Caco-2 (cell line): Measurements from ENCODE around the gene IPO4. TPM values are rescaled to one million over a fixed set of nuclear protein-coding genes. Genes with fewer than 3 reads are reported as not detected.

ENCODE experiments used
- BruUV-seq: library from RNA; stranded (reverse); fragments of 400-500 nt; replicated peaks from 2 replicates; lab custom pipeline; 2021; lab: Mats Ljungman, UMichigan
- CTCF ChIA-PET: fragments of 300-600 bp; sonication (Branson Sonifier 250); formaldehyde crosslinking; loops from one replicate; lab custom pipeline; 2022; ENCODE audit warnings: antibody characterized with exemption; lab: Charles Lee
- POLR2A ChIA-PET: fragments of 300-600 bp; sonication (Branson Sonifier 250); formaldehyde crosslinking; loops from one replicate; lab custom pipeline; 2022; ENCODE audit warnings: antibody characterized with exemption; lab: Charles Lee
- DNase-seq, 2 experiments: peaks; one replicate each; pipeline versions ENCODE4 v3.0.0 to v3.0.0-alpha.2; 2020 to 2022
- H3K27me3 ChIP-seq: replicated peaks from 2 replicates; pipeline ENCODE4 v1.6.0; 2011; ENCODE audit warnings: low read length; ENCODE audit not compliant: control insufficient read depth, insufficient read depth
- H3K36me3 ChIP-seq: 2 replicates; pipeline ENCODE4 v1.5.1; 2011; ENCODE audit warnings: low read length; ENCODE audit not compliant: control insufficient read depth, insufficient read depth
- H3K4me1 ChIP-seq: fragments of 250-450 bp; sonication (Bioruptor Pico); 2 replicates; pipeline ENCODE4 v1.5.1; 2020; ENCODE audit warnings: mild to moderate bottlenecking
- H3K4me3 ChIP-seq: 2 replicates; pipeline ENCODE4 v1.5.1; 2011; ENCODE audit warnings: low read depth, mild to moderate bottlenecking, control low read depth, low read length
- H3K9me3 ChIP-seq: fragments of 250-450 bp; sonication (Bioruptor Pico); 2 replicates; pipeline ENCODE4 v1.5.1; 2020; ENCODE audit warnings: mild to moderate bottlenecking, moderate library complexity
- H3K27ac Mint-ChIP-seq: one replicate; pipeline ENCODE4 v1.8.0; 2022; ENCODE audit warnings: mixed read lengths; ENCODE audit not compliant: unreplicated experiment
- H3K27me3 Mint-ChIP-seq: one replicate; pipeline ENCODE4 v1.8.0; 2022; ENCODE audit warnings: mixed read lengths; ENCODE audit not compliant: insufficient read depth, unreplicated experiment
- H3K36me3 Mint-ChIP-seq: one replicate; pipeline ENCODE4 v1.8.0; 2022; ENCODE audit warnings: mild to moderate bottlenecking, mixed read lengths; ENCODE audit not compliant: insufficient read depth, unreplicated experiment
- H3K4me1 Mint-ChIP-seq: one replicate; pipeline ENCODE4 v1.8.0; 2022; ENCODE audit warnings: low read depth, mixed read lengths; ENCODE audit not compliant: unreplicated experiment
- H3K4me3 Mint-ChIP-seq: one replicate; pipeline ENCODE4 v1.8.0; 2022; ENCODE audit warnings: mild to moderate bottlenecking, moderate library complexity, mixed read lengths; ENCODE audit not compliant: unreplicated experiment
- H3K9me3 Mint-ChIP-seq: one replicate; pipeline ENCODE4 v1.8.0; 2022; ENCODE audit warnings: mixed read lengths; ENCODE audit not compliant: unreplicated experiment
- intact Hi-C: fragments of 100-400 bp; cut with micrococcal nuclease; formaldehyde crosslinking; loops from one replicate; pipeline ENCODE4 v1.10.0; 2022; ENCODE audit not compliant: unreplicated experiment
- total RNA-seq: library from RNA; stranded (reverse); gene quantifications from 2 replicates; pipeline ENCODE4 v1.2.3, GENCODE V29; 2022
- TF ChIP-seq, protein P1 (sequence below), 2 experiments: fragments of 200-600 bp in 1 of 2; IDR thresholded peaks; 1 replicate in 1 of 2; 2 replicates in 1 of 2; pipeline versions ENCODE4 v1.5.1 to v1.8.0; 2011 to 2022; ENCODE audit warnings: antibody characterized with exemption in 1 of 2, control low read depth in 1 of 2, inconsistent platforms in 1 of 2, low read depth in 1 of 2, low read length in 1 of 2, mild to moderate bottlenecking in 1 of 2, moderate library complexity in 1 of 2; ENCODE audit not compliant: insufficient read depth in 1 of 2, severe bottlenecking in 1 of 2, unreplicated experiment in 1 of 2

Gene IPO4
- total RNA-seq, 1 experiment from 2014 or later = 85.4 TPM

DNA sequence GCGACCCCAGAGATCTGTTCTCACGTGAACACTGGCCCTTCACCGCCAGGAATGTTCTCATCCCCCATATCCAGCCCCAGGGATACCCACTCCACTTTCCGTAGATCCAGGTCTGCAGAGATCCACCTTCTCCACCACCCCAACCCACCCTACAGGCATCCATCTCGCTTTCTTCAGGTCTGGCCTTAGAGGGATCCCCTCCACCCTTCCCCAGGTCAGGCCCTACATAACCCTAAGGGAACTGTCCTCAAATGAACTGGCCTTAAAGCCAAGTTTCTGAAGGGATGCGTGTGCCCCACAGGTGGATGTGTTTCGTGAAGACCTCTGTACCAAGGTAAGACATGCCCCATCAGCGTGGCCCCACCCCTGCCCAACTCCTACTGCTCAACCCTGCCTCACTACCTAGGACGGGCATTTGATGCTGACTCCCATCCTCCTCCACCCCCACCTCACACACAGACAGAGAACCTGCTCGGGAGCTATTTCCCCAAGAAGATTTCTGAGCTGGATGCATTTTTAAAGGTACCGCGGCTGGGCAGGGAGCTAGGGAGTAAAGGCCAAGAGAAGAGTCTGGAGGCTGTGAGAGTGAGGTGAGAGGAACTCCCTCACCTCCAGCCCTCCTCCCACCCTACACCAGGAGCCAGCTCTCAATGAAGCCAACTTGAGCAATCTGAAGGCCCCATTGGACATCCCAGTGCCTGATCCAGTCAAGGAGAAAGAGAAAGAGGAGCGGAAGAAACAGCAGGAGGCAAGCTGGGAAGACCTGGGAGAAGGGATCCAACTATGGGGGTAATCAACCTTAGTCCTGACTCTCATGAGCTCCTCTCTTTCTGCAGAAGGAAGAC lies 51.7 kb downstream of the IPO4 start:
- intact Hi-C loops = loop anchor here (1.0 kb wide), 2 partner anchors 10 to 22 kb away; partner anchors contain the start of gene RNF31
- Histone ChIP-seq H3K9me3 (no peaks in the 10 kb centered on the region), H3K4me1 (no peaks in the 10 kb centered on the region; the same call in 1 of the 2 replicates), H3K4me3 (peak overlapping the region; percentile 90), H3K27me3 (no peaks in the 10 kb centered on the region), H3K36me3 (peaks cover 3% of the 10 kb centered on the region)
- Mint-ChIP-seq H3K27me3 (no peaks in the 10 kb centered on the region), H3K27ac (peak overlapping the region; percentile 57), H3K36me3 (peaks cover 24% of the 10 kb centered on the region), H3K9me3 (no peaks in the 10 kb centered on the region), H3K4me1 (peaks cover 35% of the 10 kb centered on the region), H3K4me3 (peak overlapping the region; percentile 77)
- TF ChIP-seq, protein P1, sequence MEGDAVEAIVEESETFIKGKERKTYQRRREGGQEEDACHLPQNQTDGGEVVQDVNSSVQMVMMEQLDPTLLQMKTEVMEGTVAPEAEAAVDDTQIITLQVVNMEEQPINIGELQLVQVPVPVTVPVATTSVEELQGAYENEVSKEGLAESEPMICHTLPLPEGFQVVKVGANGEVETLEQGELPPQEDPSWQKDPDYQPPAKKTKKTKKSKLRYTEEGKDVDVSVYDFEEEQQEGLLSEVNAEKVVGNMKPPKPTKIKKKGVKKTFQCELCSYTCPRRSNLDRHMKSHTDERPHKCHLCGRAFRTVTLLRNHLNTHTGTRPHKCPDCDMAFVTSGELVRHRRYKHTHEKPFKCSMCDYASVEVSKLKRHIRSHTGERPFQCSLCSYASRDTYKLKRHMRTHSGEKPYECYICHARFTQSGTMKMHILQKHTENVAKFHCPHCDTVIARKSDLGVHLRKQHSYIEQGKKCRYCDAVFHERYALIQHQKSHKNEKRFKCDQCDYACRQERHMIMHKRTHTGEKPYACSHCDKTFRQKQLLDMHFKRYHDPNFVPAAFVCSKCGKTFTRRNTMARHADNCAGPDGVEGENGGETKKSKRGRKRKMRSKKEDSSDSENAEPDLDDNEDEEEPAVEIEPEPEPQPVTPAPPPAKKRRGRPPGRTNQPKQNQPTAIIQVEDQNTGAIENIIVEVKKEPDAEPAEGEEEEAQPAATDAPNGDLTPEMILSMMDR (IDR thresholded peaks at IDR 0.05; ENCODE audit: insufficient read depth in 1 of 2, low read depth in 1 of 2, low read length in 1 of 2, severe bottlenecking in 1 of 2, unreplicated experiment in 1 of 2) = no peak
- DNase-seq = no peak
- BruUV-seq = no TSS peak
- ChIA-PET CTCF (interaction anchor here (2.4 kb wide), 2 partner anchors 22 to 24 kb away, joined by 8 to 17 read pairs; partner anchors contain the start of genes DCAF11, IRF9 and NRL), POLR2A (interaction anchor here (0.5 to 3.1 kb wide), 5 partner anchors 10 to 43 kb away, joined by 3 to 57 read pairs (median 12); partner anchors contain the start of genes DCAF11, IRF9, NRL and PCK2)

DNA sequence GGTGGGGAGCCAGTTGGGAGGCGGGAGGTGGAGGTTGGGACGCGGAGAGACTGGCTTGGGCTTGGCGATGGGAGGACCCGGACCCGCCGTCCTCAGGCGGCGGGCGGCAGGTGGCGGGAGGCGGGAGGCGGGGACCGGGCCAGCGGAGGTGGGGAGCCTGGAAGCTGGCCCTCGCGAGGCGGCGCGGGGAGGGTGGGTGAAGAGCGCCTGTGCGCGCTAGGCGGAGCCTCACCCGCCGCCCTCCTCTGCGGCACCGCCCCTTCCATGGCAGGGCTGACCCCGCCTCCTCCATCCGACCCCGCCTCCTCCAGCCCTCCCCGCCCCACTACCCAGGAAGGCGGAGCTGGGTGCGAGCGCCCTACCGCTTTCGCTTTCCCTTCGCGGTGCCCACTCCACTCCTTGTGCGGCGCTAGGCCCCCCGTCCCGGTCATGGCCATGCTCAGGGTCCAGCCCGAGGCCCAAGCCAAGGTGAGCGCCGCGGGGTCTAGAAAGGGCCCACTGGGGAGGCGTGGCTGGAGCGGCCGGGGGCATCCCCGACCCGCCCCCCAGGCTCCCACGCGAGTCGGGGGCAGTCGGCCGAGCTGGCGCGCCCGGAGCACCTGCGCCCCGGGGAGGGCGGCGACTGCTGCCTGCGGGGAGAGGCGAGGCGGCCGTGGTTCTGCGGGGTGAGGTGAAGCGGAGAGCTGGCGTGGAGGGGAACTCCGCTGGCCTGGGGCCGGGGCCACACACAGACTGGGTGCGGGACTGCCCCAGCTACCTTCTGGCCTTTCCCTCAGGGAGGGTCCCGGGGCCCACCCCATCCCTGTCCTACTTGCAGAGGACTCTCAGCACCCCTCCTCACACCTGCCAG lies 52.6 kb downstream of the IPO4 start, which contains the start of gene PSME1:
Gene PSME1 (plus strand): TSS at position 361 of the 850 bp plus-strand sequence. CDS start 69 bp downstream, at position 430.
- Mint-ChIP-seq H3K9me3 (no peaks in the 10 kb centered on the region), H3K4me3 (peak within 1 kb of the TSS; percentile 77), H3K27ac (peak within 1 kb of the TSS; percentile 57), H3K27me3 (no peaks in the 10 kb centered on the region), H3K36me3 (peaks cover 17% of the 10 kb centered on the region), H3K4me1 (peaks cover 32% of the 10 kb centered on the region)
- no TSS peak for BruUV-seq
- ChIA-PET POLR2A (interaction anchor here (0.6 to 3.1 kb wide), 6 partner anchors 11 to 105 kb away, joined by 3 to 57 read pairs (median 10); partner anchors contain the start of genes DCAF11, IRF9, NRL and PCK2), CTCF (interaction anchor here (0.7 to 2.4 kb wide), 10 partner anchors 11 to 1723 kb away, joined by 3 to 17 read pairs (median 8); partner anchors contain the start of genes DCAF11, IRF9, NRL and PSME2)
- Histone ChIP-seq H3K27me3 (no peaks in the 10 kb centered on the region), H3K9me3 (no peaks in the 10 kb centered on the region), H3K4me1 (no peaks in the 10 kb centered on the region; the same call in 1 of the 2 replicates), H3K4me3 (peak within 1 kb of the TSS; percentile 90), H3K36me3 (peaks cover 3% of the 10 kb centered on the region)
- intact Hi-C loops = loop anchor here (1.0 kb wide), 2 partner anchors 11 to 21 kb away; partner anchors contain the start of gene RNF31
- TF ChIP-seq, protein P1 (IDR thresholded peaks at IDR 0.05; ENCODE audit: insufficient read depth in 1 of 2, low read depth in 1 of 2, low read length in 1 of 2, severe bottlenecking in 1 of 2, unreplicated experiment in 1 of 2) = no peak
- DNase-seq = peak; percentile 94 to 95
